GM12801 (cell line): ENCODE results near the gene PRDM8.

Source experiments
- CTCF ChIP-seq: IDR thresholded peaks from one replicate; pipeline ENCODE4 v1.5.1; 2011; ENCODE audit warnings: control low read depth; ENCODE audit not compliant: insufficient read length; ENCODE audit errors: extremely low read depth

Gene PRDM8

GRCh38 chr4:80226094-80226493, 28.8 kb downstream of the PRDM8 start:
- no peak for TF ChIP-seq CTCF

GRCh38 chr4:80228460-80228859, 31.2 kb downstream of the PRDM8 start:
- no peak for TF ChIP-seq CTCF

DNA sequence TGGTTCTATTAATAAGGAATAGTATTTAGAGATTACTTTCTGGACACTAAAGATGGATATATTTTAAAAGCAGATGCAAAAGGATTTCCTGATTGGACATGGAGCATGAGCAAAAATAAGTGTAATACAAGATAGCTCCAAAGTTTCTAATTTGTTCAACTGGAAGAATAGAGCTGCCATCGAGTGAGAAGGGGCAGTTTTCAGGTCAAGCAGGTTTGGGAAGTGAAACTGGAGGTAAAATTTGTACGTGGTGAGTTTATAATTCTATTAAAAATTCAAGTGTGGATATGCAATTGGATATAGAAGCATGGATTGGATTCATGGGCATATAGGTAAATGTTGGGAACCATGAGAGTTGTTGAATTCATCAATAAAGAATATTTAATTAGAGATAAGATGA, 31.8 kb downstream of the PRDM8 start:
- no peak for TF ChIP-seq CTCF

- TF ChIP-seq CTCF: no peak
These were observed 32.3 kb downstream of the PRDM8 start for GRCh38 chr4:80229590-80229989.

GRCh38 chr4:80231180-80231579, 33.9 kb downstream of the PRDM8 start:
- no peak for TF ChIP-seq CTCF

- no peak for TF ChIP-seq CTCF
These were observed 35.5 kb downstream of the PRDM8 start for GRCh38 chr4:80232707-80233370.

DNA sequence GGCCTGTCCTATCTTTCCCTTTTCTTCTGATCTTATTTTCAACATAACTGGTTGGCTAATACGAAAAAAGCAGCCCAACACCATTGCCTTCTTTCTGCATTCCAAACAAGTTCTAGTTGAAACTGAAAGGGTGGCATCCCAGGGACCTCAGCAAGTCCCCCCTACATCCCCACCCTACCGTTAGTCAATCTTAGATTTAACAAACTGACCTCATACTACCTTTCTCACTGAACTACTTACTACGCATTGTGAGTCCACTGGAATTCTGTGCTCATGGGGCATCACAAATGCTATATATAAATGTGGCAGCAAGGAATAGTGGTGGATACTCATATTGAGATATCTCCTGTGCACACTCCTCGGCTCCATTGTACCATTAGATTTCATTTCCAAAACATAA, 36.1 kb downstream of the PRDM8 start:
- TF ChIP-seq CTCF: no peak
